ENCODE results near the gene CASP7. TPM values are rescaled to one million over a fixed set of nuclear protein-coding genes. Genes with fewer than 3 reads are reported as not detected.

Gene CASP7
- total RNA-seq, 1 experiment from 2014 or later: 4.7 TPM

DNA sequence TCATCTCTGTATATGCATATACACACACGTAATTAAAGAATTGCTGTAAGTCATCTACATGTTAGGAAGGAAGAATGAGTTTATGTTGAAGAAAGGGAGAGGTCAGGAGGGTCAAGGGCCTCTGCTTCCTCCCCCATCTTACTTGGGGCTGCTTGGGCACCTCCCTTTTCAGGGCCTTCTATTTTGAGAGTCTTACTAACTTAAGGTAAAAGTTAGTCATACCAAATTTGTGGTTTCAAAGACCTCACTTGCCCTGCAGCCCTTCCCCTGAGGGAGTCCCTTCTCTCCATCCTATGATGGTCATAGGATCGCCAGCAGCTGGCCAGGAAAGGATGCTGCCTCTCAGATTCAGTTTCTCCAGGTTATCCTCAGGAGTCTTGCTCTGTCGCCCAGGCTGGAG lies 74.4 kb downstream of the CASP7 start:
- ChIA-PET POLR2A (no interaction called here), CTCF (no interaction called here)
- DNase-seq (ENCODE audit: low spot score) (no peak), ATAC-seq (no peak)
- Mint-ChIP-seq H3K27ac (no peak overlapping the region), H3K4me3 (no peak overlapping the region), H3K9me3 (no peaks in the 10 kb centered on the region), H3K4me1 (no peaks in the 10 kb centered on the region), H3K27me3 (ENCODE audit: low read depth) (no peaks in the 10 kb centered on the region; the same call in 1 of the 2 replicates), H3K36me3 (no peaks in the 10 kb centered on the region)
- TF ChIP-seq, protein P1, sequence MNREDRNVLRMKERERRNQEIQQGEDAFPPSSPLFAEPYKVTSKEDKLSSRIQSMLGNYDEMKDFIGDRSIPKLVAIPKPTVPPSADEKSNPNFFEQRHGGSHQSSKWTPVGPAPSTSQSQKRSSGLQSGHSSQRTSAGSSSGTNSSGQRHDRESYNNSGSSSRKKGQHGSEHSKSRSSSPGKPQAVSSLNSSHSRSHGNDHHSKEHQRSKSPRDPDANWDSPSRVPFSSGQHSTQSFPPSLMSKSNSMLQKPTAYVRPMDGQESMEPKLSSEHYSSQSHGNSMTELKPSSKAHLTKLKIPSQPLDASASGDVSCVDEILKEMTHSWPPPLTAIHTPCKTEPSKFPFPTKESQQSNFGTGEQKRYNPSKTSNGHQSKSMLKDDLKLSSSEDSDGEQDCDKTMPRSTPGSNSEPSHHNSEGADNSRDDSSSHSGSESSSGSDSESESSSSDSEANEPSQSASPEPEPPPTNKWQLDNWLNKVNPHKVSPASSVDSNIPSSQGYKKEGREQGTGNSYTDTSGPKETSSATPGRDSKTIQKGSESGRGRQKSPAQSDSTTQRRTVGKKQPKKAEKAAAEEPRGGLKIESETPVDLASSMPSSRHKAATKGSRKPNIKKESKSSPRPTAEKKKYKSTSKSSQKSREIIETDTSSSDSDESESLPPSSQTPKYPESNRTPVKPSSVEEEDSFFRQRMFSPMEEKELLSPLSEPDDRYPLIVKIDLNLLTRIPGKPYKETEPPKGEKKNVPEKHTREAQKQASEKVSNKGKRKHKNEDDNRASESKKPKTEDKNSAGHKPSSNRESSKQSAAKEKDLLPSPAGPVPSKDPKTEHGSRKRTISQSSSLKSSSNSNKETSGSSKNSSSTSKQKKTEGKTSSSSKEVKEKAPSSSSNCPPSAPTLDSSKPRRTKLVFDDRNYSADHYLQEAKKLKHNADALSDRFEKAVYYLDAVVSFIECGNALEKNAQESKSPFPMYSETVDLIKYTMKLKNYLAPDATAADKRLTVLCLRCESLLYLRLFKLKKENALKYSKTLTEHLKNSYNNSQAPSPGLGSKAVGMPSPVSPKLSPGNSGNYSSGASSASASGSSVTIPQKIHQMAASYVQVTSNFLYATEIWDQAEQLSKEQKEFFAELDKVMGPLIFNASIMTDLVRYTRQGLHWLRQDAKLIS (CRISPR knock-in tag; IDR thresholded peaks at IDR 0.05; ENCODE audit: borderline replicate concordance): no peak
- TF ChIP-seq SOX15 (CRISPR knock-in tag; IDR thresholded peaks at IDR 0.05) (no peak), SP1 (CRISPR knock-in tag; conservative IDR thresholded peaks at IDR 0.05) (no peak), FOXJ3 (CRISPR knock-in tag; IDR thresholded peaks at IDR 0.05; ENCODE audit: borderline replicate concordance) (no peak), ZNF121 (CRISPR knock-in tag; IDR thresholded peaks at IDR 0.05) (no peak)
- TF ChIP-seq, protein P2, sequence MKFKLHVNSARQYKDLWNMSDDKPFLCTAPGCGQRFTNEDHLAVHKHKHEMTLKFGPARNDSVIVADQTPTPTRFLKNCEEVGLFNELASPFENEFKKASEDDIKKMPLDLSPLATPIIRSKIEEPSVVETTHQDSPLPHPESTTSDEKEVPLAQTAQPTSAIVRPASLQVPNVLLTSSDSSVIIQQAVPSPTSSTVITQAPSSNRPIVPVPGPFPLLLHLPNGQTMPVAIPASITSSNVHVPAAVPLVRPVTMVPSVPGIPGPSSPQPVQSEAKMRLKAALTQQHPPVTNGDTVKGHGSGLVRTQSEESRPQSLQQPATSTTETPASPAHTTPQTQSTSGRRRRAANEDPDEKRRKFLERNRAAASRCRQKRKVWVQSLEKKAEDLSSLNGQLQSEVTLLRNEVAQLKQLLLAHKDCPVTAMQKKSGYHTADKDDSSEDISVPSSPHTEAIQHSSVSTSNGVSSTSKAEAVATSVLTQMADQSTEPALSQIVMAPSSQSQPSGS (CRISPR knock-in tag; IDR thresholded peaks at IDR 0.05; ENCODE audit: borderline replicate concordance, low read depth): no peak
- TF ChIP-seq, protein P3, sequence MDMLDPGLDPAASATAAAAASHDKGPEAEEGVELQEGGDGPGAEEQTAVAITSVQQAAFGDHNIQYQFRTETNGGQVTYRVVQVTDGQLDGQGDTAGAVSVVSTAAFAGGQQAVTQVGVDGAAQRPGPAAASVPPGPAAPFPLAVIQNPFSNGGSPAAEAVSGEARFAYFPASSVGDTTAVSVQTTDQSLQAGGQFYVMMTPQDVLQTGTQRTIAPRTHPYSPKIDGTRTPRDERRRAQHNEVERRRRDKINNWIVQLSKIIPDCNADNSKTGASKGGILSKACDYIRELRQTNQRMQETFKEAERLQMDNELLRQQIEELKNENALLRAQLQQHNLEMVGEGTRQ (CRISPR knock-in tag; IDR thresholded peaks at IDR 0.05): no peak
- TF ChIP-seq, protein P4, sequence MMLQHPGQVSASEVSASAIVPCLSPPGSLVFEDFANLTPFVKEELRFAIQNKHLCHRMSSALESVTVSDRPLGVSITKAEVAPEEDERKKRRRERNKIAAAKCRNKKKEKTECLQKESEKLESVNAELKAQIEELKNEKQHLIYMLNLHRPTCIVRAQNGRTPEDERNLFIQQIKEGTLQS (CRISPR knock-in tag; conservative IDR thresholded peaks at IDR 0.05): no peak

DNA sequence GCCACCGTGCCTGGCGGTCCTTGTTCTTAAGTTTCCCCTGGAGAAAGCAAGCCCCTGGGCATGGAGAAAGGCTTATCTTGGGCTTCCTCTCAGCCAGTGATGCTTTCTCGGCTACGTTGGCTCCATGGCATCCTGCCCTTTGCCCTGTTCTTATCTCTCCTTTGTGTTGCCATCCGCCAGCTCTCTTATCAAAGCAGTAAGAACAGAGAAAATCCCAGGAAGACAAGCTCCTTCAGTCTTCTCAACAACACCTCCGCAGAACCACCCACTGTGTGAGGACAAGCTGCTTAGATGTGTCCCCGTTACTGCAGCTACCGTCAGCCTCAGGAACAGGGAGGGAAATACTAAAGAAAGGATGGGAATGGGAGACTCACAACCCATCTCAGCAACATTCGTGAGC lies 75.1 kb downstream of the CASP7 start:
- Mint-ChIP-seq H3K27ac (no peak overlapping the region), H3K36me3 (no peaks in the 10 kb centered on the region), H3K4me1 (no peaks in the 10 kb centered on the region), H3K9me3 (no peaks in the 10 kb centered on the region), H3K27me3 (ENCODE audit: low read depth) (no peaks in the 10 kb centered on the region; the same call in 1 of the 2 replicates), H3K4me3 (no peak overlapping the region)
- POLR2A ChIA-PET: no interaction called here
- CTCF ChIA-PET: no interaction called here
- ATAC-seq: no peak
- DNase-seq (ENCODE audit: low spot score): no peak
- TF ChIP-seq ESRRA (CRISPR knock-in tag; IDR thresholded peaks at IDR 0.05; ENCODE audit: borderline replicate concordance): no peak
- TF ChIP-seq SMAD3 (CRISPR knock-in tag; IDR thresholded peaks at IDR 0.05; ENCODE audit: borderline replicate concordance): no peak
- TF ChIP-seq, protein P5, sequence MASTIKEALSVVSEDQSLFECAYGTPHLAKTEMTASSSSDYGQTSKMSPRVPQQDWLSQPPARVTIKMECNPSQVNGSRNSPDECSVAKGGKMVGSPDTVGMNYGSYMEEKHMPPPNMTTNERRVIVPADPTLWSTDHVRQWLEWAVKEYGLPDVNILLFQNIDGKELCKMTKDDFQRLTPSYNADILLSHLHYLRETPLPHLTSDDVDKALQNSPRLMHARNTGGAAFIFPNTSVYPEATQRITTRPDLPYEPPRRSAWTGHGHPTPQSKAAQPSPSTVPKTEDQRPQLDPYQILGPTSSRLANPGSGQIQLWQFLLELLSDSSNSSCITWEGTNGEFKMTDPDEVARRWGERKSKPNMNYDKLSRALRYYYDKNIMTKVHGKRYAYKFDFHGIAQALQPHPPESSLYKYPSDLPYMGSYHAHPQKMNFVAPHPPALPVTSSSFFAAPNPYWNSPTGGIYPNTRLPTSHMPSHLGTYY (CRISPR knock-in tag; IDR thresholded peaks at IDR 0.05): no peak
- TF ChIP-seq, protein P6, sequence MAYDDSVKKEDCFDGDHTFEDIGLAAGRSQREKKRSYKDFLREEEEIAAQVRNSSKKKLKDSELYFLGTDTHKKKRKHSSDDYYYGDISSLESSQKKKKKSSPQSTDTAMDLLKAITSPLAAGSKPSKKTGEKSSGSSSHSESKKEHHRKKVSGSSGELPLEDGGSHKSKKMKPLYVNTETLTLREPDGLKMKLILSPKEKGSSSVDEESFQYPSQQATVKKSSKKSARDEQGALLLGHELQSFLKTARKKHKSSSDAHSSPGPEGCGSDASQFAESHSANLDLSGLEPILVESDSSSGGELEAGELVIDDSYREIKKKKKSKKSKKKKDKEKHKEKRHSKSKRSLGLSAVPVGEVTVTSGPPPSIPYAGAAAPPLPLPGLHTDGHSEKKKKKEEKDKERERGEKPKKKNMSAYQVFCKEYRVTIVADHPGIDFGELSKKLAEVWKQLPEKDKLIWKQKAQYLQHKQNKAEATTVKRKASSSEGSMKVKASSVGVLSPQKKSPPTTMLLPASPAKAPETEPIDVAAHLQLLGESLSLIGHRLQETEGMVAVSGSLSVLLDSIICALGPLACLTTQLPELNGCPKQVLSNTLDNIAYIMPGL (CRISPR knock-in tag; IDR thresholded peaks at IDR 0.05): no peak
- no peak for TF ChIP-seq GTF2I (CRISPR knock-in tag; conservative IDR thresholded peaks at IDR 0.05)
- TF ChIP-seq CREB1 (CRISPR knock-in tag; IDR thresholded peaks at IDR 0.05): no peak
- no peak for TF ChIP-seq HMGA2 (CRISPR knock-in tag; IDR thresholded peaks at IDR 0.05)
- TF ChIP-seq ZNF317 (CRISPR knock-in tag; IDR thresholded peaks at IDR 0.05; ENCODE audit: borderline replicate concordance, low read depth): no peak
- TF ChIP-seq, protein P7, sequence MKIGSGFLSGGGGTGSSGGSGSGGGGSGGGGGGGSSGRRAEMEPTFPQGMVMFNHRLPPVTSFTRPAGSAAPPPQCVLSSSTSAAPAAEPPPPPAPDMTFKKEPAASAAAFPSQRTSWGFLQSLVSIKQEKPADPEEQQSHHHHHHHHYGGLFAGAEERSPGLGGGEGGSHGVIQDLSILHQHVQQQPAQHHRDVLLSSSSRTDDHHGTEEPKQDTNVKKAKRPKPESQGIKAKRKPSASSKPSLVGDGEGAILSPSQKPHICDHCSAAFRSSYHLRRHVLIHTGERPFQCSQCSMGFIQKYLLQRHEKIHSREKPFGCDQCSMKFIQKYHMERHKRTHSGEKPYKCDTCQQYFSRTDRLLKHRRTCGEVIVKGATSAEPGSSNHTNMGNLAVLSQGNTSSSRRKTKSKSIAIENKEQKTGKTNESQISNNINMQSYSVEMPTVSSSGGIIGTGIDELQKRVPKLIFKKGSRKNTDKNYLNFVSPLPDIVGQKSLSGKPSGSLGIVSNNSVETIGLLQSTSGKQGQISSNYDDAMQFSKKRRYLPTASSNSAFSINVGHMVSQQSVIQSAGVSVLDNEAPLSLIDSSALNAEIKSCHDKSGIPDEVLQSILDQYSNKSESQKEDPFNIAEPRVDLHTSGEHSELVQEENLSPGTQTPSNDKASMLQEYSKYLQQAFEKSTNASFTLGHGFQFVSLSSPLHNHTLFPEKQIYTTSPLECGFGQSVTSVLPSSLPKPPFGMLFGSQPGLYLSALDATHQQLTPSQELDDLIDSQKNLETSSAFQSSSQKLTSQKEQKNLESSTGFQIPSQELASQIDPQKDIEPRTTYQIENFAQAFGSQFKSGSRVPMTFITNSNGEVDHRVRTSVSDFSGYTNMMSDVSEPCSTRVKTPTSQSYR (CRISPR knock-in tag; IDR thresholded peaks at IDR 0.05): no peak
- TF ChIP-seq, protein P8, sequence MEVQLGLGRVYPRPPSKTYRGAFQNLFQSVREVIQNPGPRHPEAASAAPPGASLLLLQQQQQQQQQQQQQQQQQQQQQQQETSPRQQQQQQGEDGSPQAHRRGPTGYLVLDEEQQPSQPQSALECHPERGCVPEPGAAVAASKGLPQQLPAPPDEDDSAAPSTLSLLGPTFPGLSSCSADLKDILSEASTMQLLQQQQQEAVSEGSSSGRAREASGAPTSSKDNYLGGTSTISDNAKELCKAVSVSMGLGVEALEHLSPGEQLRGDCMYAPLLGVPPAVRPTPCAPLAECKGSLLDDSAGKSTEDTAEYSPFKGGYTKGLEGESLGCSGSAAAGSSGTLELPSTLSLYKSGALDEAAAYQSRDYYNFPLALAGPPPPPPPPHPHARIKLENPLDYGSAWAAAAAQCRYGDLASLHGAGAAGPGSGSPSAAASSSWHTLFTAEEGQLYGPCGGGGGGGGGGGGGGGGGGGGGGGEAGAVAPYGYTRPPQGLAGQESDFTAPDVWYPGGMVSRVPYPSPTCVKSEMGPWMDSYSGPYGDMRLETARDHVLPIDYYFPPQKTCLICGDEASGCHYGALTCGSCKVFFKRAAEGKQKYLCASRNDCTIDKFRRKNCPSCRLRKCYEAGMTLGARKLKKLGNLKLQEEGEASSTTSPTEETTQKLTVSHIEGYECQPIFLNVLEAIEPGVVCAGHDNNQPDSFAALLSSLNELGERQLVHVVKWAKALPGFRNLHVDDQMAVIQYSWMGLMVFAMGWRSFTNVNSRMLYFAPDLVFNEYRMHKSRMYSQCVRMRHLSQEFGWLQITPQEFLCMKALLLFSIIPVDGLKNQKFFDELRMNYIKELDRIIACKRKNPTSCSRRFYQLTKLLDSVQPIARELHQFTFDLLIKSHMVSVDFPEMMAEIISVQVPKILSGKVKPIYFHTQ (CRISPR knock-in tag; IDR thresholded peaks at IDR 0.05): no peak
- no peak for TF ChIP-seq NR1H2 (CRISPR knock-in tag; IDR thresholded peaks at IDR 0.05)
- no peak for TF ChIP-seq TCF7 (CRISPR knock-in tag; IDR thresholded peaks at IDR 0.05; ENCODE audit: low read depth)
